ENCODE measurements around the gene HMGCS1. TPM values are rescaled to one million over a fixed set of nuclear protein-coding genes. Genes with fewer than 3 reads are reported as not detected.

The HMGCS1 gene
- total RNA-seq, 1 donor from 2014 or later, result 23.7 TPM

DNA sequence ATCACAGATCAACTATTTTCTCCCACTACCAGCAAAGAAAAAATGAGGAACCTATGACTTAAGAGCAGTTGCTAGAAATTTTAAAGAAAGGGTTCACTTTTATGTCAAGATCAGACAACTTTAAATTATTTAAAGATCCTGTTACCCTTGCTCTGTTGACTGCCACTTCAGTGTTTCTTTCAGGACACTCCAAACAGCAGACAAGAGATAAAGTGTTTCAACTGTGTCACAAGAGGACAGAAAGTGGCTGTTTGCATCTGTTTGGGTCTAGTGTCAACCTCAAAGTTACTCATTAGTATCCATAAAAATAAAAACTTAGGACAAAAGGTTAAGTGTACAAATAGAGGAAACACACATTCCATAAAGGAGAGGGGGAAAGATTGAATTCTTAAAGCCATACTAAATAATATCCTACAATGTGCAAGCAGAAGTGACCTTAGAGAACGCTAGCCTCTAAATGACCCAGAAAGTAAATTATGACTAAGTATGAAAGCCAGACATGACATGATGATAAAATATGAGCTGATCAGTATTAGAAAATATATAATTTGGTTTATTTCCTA lies 24.9 kb downstream of the HMGCS1 start:
- DNase-seq, result no peak
- intact Hi-C loops (cut with micrococcal nuclease), result no loop called here
- H3K27me3 ChIP-seq (ENCODE audit: low read depth), result no peaks in the 10 kb centered on the region
- H3K4me1 ChIP-seq, result peaks cover 27% of the 10 kb centered on the region
- H3K4me3 ChIP-seq, result no peak overlapping the region
- TF ChIP-seq, protein P1, sequence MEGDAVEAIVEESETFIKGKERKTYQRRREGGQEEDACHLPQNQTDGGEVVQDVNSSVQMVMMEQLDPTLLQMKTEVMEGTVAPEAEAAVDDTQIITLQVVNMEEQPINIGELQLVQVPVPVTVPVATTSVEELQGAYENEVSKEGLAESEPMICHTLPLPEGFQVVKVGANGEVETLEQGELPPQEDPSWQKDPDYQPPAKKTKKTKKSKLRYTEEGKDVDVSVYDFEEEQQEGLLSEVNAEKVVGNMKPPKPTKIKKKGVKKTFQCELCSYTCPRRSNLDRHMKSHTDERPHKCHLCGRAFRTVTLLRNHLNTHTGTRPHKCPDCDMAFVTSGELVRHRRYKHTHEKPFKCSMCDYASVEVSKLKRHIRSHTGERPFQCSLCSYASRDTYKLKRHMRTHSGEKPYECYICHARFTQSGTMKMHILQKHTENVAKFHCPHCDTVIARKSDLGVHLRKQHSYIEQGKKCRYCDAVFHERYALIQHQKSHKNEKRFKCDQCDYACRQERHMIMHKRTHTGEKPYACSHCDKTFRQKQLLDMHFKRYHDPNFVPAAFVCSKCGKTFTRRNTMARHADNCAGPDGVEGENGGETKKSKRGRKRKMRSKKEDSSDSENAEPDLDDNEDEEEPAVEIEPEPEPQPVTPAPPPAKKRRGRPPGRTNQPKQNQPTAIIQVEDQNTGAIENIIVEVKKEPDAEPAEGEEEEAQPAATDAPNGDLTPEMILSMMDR (IDR thresholded peaks at IDR 0.05; ENCODE audit: borderline replicate concordance), result no peak
- no peaks in the 10 kb centered on the region for H3K9me3 ChIP-seq (replicated peaks)
- peaks cover 52% of the 10 kb centered on the region for H3K36me3 ChIP-seq
- H3K27ac ChIP-seq (replicated peaks), result no peak overlapping the region

DNA sequence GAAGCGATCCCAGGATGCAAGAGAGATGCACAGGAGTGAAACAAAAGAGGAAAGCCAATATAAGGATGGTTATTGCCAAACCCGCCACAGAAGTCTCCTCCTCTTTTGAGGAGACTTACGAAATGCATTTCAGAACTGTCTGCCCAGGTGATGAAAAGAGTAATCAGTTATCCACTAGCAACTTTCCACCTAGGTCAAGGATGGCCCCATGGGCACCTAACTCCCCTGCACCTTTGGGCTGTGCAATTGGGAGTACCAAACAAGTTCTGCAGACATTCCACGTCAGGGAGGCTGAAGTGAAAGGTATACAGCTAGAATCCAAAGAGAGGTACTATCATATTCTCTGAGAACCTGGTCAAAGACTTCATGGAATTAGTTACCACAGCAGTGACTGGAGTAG lies 25.7 kb downstream of the HMGCS1 start:
- peaks cover 44% of the 10 kb centered on the region for H3K36me3 ChIP-seq
- peaks cover 27% of the 10 kb centered on the region for H3K4me1 ChIP-seq
- intact Hi-C loops (cut with micrococcal nuclease), result no loop called here
- no peaks in the 10 kb centered on the region for H3K27me3 ChIP-seq (ENCODE audit: low read depth)
- H3K27ac ChIP-seq (replicated peaks), result no peak overlapping the region
- no peak for DNase-seq
- H3K9me3 ChIP-seq (replicated peaks), result no peaks in the 10 kb centered on the region
- TF ChIP-seq, protein P1 (IDR thresholded peaks at IDR 0.05; ENCODE audit: borderline replicate concordance), result no peak
- H3K4me3 ChIP-seq, result no peak overlapping the region

DNA sequence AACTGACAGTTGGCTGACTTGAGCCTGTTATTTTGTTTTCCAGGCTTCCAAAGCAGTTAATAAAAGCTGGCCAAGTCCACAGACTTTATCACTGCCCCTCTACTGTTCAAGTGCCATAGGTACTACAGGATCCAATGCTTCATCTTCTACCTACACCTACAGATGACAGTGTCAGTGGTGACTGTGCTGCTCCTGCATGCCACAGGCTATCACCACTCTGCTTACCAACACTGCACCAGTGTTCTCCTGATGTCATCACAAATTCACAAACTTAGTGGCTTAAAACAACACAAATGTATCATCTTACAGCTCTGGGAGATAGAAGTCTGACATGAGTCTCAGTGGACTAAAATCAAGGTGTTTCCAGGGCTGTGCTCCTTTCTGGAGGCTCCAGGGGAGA lies 26.6 kb downstream of the HMGCS1 start:
- no peaks in the 10 kb centered on the region for H3K27me3 ChIP-seq (ENCODE audit: low read depth)
- no peak for DNase-seq
- no peaks in the 10 kb centered on the region for H3K9me3 ChIP-seq (replicated peaks)
- H3K4me3 ChIP-seq, result no peak overlapping the region
- TF ChIP-seq, protein P1 (IDR thresholded peaks at IDR 0.05; ENCODE audit: borderline replicate concordance), result no peak
- no peak overlapping the region for H3K27ac ChIP-seq (replicated peaks)
- peaks cover 35% of the 10 kb centered on the region for H3K36me3 ChIP-seq
- intact Hi-C loops (cut with micrococcal nuclease), result no loop called here
- peaks cover 27% of the 10 kb centered on the region for H3K4me1 ChIP-seq

DNA sequence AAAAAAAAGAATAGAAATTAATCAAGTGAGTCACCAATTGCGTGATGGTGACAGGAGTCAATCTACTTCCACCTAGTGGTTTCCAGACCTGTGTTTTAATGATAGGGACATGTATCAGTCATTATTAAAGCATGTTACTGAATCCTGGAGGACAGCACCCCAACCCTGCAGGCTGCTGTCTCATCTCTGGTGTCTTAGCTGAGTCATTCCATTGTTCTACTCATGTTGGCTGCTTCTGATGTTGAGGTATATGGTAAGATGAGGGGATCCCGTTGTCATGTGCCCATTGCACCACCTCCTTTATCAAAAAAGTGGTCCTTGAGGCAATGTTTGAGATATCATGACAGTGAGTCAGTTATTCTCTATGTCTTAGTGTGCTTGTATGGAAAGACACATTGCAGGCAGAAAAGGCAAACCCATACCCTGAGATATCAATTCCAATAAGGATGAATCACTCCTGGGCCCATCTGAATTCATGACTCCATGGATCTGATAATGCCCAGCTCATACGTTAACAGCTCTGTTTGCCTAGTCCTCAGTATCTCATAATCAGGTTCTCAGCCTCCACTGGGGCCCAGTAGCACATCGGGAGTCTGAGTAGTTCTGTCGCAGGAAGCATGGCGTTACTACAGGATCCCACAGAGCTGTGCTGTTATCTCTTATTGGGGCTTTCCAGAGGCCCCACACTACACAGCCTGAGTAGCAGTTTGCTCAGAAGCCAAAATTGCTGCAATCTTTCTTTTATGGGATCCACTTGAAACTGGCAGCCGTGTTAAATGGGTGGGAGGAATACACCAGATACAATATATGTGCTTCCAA lies 31.2 kb downstream of the HMGCS1 start:
- Histone ChIP-seq H3K36me3 (peaks cover 5% of the 10 kb centered on the region), H3K27ac (replicated peaks) (no peak overlapping the region), H3K9me3 (replicated peaks) (no peaks in the 10 kb centered on the region), H3K4me3 (no peak overlapping the region), H3K4me1 (no peaks in the 10 kb centered on the region), H3K27me3 (ENCODE audit: low read depth) (no peaks in the 10 kb centered on the region)
- TF ChIP-seq, protein P1 (IDR thresholded peaks at IDR 0.05; ENCODE audit: borderline replicate concordance), result no peak
- intact Hi-C loops (cut with micrococcal nuclease), result no loop called here
- DNase-seq, result no peak

DNA sequence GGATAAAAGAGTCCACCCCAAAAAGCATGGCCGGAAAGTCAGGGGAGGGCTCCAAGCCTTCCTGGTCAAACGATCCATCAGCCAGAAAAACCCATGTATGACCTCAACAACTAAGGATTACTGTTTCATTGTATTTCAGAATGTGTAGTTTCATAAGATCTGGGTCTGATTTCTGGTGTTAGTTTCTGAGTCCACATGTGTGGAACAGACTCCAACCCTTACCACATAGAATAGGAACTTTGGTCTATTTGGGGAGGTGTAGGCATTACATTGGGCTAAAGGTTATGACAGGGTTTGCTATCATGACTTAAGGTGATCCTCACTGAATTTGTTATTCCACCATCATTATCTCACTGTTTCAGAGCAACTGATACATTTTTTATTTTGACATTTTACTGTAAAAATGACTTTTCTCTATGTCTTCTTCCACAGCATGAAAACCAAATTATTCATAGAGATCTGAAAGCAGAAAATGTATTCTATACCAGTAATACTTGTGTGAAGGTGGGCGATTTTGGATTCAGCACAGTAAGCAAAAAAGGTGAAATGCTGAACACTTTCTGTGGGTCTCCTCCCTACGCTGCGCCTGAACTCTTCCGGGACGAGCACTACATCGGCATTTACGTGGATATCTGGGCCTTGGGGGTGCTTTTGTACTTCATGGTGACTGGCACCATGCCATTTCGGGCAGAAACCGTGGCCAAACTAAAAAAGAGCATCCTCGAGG lies 33.5 kb downstream of the HMGCS1 start:
- Histone ChIP-seq H3K27ac (replicated peaks) (no peak overlapping the region), H3K36me3 (no peaks in the 10 kb centered on the region), H3K27me3 (ENCODE audit: low read depth) (no peaks in the 10 kb centered on the region), H3K9me3 (replicated peaks) (no peaks in the 10 kb centered on the region), H3K4me1 (peaks cover 6% of the 10 kb centered on the region), H3K4me3 (no peak overlapping the region)
- TF ChIP-seq, protein P1 (IDR thresholded peaks at IDR 0.05; ENCODE audit: borderline replicate concordance), result no peak
- intact Hi-C loops (cut with micrococcal nuclease), result no loop called here
- no peak for DNase-seq
